ENCODE results near the gene NDUFB2.

DNA sequence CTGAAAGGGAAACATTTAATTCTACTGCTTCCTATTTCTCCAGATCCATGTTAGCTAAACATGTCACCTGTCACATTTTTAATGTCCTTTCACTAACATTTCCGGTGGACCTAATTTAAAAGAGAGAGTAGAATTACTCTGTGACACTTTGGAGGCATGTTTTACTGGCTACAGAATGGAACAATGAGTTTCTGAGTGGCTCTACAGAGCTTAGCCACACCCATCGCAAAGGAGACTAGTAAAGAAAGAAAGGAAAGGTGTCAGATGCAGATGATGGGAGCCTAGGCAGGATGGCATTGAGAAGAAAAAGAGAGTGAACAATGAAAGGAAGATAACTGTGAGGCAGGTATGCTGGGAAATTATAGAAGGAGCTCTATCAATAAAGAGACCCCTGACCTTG is 35.9 kb downstream of the NDUFB2 start:
- TF ChIP-seq FOSL1 (CRISPR knock-in tag; IDR thresholded peaks at IDR 0.05; ENCODE audit: borderline replicate concordance) (no peak), CEBPB (IDR thresholded peaks at IDR 0.05; ENCODE audit: borderline replicate concordance, low read depth, low read length) (no peak), SSRP1 (CRISPR knock-in tag; IDR thresholded peaks at IDR 0.05) (no peak), EZH2 (conservative IDR thresholded peaks at IDR 0.05; ENCODE audit: low read depth, low read length) (no peak), CHD2 (IDR thresholded peaks at IDR 0.05; ENCODE audit: low read depth, low read length) (no peak), ONECUT2 (CRISPR knock-in tag; IDR thresholded peaks at IDR 0.05) (no peak), RFX3 (CRISPR knock-in tag; IDR thresholded peaks at IDR 0.05) (no peak), MEF2D (CRISPR knock-in tag; IDR thresholded peaks at IDR 0.05) (no peak)
- TF ChIP-seq, protein P1, sequence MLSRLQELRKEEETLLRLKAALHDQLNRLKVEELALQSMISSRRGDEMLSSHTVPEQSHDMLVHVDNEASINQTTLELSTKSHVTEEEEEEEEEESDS (CRISPR knock-in tag; IDR thresholded peaks at IDR 0.05; ENCODE audit: borderline replicate concordance), result no peak
- TF ChIP-seq, protein P2, sequence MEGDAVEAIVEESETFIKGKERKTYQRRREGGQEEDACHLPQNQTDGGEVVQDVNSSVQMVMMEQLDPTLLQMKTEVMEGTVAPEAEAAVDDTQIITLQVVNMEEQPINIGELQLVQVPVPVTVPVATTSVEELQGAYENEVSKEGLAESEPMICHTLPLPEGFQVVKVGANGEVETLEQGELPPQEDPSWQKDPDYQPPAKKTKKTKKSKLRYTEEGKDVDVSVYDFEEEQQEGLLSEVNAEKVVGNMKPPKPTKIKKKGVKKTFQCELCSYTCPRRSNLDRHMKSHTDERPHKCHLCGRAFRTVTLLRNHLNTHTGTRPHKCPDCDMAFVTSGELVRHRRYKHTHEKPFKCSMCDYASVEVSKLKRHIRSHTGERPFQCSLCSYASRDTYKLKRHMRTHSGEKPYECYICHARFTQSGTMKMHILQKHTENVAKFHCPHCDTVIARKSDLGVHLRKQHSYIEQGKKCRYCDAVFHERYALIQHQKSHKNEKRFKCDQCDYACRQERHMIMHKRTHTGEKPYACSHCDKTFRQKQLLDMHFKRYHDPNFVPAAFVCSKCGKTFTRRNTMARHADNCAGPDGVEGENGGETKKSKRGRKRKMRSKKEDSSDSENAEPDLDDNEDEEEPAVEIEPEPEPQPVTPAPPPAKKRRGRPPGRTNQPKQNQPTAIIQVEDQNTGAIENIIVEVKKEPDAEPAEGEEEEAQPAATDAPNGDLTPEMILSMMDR (CRISPR knock-in tag; IDR thresholded peaks at IDR 0.05), result no peak
- TF ChIP-seq, protein P3, sequence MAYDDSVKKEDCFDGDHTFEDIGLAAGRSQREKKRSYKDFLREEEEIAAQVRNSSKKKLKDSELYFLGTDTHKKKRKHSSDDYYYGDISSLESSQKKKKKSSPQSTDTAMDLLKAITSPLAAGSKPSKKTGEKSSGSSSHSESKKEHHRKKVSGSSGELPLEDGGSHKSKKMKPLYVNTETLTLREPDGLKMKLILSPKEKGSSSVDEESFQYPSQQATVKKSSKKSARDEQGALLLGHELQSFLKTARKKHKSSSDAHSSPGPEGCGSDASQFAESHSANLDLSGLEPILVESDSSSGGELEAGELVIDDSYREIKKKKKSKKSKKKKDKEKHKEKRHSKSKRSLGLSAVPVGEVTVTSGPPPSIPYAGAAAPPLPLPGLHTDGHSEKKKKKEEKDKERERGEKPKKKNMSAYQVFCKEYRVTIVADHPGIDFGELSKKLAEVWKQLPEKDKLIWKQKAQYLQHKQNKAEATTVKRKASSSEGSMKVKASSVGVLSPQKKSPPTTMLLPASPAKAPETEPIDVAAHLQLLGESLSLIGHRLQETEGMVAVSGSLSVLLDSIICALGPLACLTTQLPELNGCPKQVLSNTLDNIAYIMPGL (CRISPR knock-in tag; IDR thresholded peaks at IDR 0.05; ENCODE audit: borderline replicate concordance in 1 of 2, low read depth in 1 of 2), result no peak
